Tibial nerve (tissue), 4 donors: ENCODE results near the gene MAP3K20.

Experiments used
- EP300 ChIP-seq, 2 donors: sonication (generic); formaldehyde crosslinking; IDR thresholded peaks; one replicate each; pipeline ENCODE4 v1.6.1; 2017; ENCODE audit warnings: antibody characterized with exemption in 2 of 2, mild to moderate bottlenecking in 1 of 2
- POLR2A ChIP-seq, 2 donors: fragments of 450-650 bp; IDR thresholded peaks; one replicate each; pipeline ENCODE4 v1.6.1; 2017; ENCODE audit warnings: antibody characterized with exemption in 2 of 2, mild to moderate bottlenecking in 2 of 2, moderate library complexity in 2 of 2
- TF ChIP-seq, protein P1 (sequence below), 5 experiments: fragments of 200-600 bp in 3 of 5; fragments of 450-650 bp in 2 of 5; sonication (generic) in 3 of 5; IDR thresholded peaks; one replicate each; pipeline ENCODE4 v1.5.1; 2016 to 2019; ENCODE audit warnings: antibody characterized with exemption in 5 of 5, mild to moderate bottlenecking in 3 of 5, moderate library complexity in 2 of 5

DNA sequence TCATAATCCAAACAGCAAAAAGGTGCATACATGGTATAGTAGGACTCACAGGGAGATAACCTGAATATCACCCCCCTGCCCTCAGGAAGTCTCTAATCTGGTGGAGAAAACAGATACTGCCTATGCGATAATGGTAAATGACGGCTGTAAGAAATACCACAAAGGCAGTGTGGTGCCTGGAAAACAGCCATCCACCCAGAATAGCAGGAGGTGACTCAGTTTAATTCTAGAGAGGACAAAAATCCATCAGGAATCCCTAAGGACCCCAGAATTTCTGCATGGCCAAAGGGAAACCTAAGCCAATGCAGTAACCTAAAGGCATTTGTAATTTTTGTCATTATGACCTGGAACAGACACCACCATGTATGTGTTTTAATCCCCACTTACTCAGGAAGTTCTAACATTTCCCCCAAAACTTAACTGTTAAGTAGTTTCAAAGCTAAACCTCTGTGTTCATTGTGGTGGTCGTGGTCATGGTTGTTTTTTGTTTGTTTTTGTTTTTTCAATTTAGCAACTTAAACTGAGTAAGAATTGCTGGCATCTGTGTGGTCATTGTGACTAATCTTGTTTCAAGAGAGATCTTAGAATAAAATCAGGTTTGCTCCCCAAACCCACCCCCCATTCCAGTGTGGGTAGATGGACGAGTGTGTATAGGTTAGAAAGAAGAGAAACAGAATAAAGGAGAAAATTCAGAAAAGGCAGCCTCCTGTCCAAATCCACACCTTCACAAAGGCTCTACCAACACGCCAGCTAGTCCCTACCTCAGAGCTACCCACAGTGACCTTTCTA, 157.5 kb downstream of the MAP3K20 start:
- TF ChIP-seq, protein P1, sequence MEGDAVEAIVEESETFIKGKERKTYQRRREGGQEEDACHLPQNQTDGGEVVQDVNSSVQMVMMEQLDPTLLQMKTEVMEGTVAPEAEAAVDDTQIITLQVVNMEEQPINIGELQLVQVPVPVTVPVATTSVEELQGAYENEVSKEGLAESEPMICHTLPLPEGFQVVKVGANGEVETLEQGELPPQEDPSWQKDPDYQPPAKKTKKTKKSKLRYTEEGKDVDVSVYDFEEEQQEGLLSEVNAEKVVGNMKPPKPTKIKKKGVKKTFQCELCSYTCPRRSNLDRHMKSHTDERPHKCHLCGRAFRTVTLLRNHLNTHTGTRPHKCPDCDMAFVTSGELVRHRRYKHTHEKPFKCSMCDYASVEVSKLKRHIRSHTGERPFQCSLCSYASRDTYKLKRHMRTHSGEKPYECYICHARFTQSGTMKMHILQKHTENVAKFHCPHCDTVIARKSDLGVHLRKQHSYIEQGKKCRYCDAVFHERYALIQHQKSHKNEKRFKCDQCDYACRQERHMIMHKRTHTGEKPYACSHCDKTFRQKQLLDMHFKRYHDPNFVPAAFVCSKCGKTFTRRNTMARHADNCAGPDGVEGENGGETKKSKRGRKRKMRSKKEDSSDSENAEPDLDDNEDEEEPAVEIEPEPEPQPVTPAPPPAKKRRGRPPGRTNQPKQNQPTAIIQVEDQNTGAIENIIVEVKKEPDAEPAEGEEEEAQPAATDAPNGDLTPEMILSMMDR (IDR thresholded peaks at IDR 0.05): no peak
- TF ChIP-seq POLR2A (IDR thresholded peaks at IDR 0.05) (no peak), EP300 (IDR thresholded peaks at IDR 0.05) (no peak)
